ENCODE data around the gene HSD3B7. TPM values are rescaled to one million over a fixed set of nuclear protein-coding genes. Genes with fewer than 3 reads are reported as not detected.
"Not testable (repeated sequence)": the region's sequence is repeated elsewhere in the genome, so short reads cannot be mapped to it uniquely, and the experiment has no call there.

Gene HSD3B7
- 16.0 and 17.0 TPM in 2 replicates for total RNA-seq (2014; rRNA removed; shearing (Covaris generic))
- polyA plus RNA-seq (2014; cell fraction: nucleus; rRNA removed), result 31.0 and 35.9 TPM in 2 replicates

- peak; percentile 79 for DNase-seq (ENCODE audit: extremely low read depth, low read depth)
These were observed at the start of gene HSD3B7 for GRCh38 chr16:30984669-30985400. Gene HSD3B7, plus strand, starts transcription at chr16:30985207. Its CDS starts 452 bp downstream, at chr16:30985659.

- no peak for DNase-seq (ENCODE audit: extremely low read depth, low read depth)
These were observed 47.3 kb upstream of the HSD3B7 start for GRCh38 chr16:30937692-30938091.

- DNase-seq (ENCODE audit: extremely low read depth, low read depth), result not testable (repeated sequence)
These were observed 45.4 kb upstream of the HSD3B7 start for GRCh38 chr16:30939571-30939970.

- DNase-seq (ENCODE audit: extremely low read depth, low read depth), result peak; percentile 78
These were observed 43.2 kb upstream of the HSD3B7 start for GRCh38 chr16:30941600-30942425.

- no peak for DNase-seq (ENCODE audit: extremely low read depth, low read depth)
These were observed 42.6 kb upstream of the HSD3B7 start for GRCh38 chr16:30942426-30942806.

DNA sequence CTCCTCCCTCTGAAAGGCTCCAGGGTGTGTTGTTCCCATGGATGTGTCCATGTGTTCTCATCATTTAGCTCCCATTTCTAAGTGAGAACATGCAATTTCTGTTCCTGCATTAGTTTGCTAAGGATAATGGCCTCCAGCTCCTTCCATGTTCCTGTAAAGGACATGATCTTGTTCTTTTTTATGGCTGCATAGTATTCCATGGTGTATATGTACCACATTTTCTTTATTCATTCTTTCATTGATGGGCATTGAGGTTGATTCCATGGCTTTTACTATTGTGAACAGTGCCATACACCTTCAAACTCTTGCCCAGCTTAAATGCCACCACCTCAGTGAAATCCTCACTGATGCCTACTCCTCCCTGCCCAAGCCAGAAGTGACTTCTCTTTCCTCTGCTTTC, 40.7 kb upstream of the HSD3B7 start:
- DNase-seq (ENCODE audit: extremely low read depth, low read depth), result no peak

DNA sequence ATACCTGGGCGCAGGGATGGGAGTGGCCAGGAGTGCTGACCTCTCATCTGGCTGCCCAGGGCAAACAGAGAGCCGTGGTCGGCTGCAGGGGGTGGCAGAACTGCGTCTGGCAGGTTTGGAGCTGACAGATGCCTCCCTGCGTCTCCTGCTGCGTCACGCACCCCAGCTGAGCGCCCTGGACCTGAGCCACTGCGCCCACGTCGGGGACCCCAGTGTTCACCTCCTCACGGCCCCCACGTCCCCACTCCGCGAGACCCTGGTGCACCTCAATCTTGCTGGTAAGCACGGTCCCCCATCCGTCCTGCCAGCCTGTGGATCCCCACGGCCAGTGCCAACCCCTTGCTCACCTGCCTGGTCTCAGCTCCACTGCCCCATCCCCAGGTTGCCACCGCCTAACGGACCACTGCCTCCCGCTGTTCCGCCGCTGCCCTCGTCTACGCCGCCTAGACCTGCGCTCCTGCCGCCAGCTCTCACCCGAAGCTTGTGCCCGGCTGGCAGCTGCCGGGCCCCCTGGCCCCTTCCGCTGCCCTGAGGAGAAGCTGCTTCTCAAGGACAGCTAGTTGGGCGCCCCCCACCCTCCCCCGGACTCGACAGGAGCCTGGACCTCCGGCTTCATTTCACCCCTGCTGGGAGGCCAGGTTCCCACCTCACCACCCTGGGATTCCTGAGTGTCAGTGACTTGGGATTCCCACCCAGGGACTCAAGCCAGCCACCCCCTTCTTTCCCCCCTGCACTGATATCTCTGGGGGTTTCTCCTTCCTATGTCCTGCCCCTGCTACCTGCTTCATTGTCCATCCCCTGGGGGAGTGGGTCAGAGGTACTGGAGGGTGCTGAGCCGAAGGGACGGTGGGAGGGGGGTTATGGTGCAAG, 38.1 kb upstream of the HSD3B7 start:
- no peak for DNase-seq (ENCODE audit: extremely low read depth, low read depth)

GRCh38 chr16:30947541-30947858, 37.5 kb upstream of the HSD3B7 start:
- DNase-seq (ENCODE audit: extremely low read depth, low read depth), result no peak

- DNase-seq (ENCODE audit: extremely low read depth, low read depth), result peak; percentile 85
These were observed 36.9 kb upstream of the HSD3B7 start for GRCh38 chr16:30947859-30948666.

DNA sequence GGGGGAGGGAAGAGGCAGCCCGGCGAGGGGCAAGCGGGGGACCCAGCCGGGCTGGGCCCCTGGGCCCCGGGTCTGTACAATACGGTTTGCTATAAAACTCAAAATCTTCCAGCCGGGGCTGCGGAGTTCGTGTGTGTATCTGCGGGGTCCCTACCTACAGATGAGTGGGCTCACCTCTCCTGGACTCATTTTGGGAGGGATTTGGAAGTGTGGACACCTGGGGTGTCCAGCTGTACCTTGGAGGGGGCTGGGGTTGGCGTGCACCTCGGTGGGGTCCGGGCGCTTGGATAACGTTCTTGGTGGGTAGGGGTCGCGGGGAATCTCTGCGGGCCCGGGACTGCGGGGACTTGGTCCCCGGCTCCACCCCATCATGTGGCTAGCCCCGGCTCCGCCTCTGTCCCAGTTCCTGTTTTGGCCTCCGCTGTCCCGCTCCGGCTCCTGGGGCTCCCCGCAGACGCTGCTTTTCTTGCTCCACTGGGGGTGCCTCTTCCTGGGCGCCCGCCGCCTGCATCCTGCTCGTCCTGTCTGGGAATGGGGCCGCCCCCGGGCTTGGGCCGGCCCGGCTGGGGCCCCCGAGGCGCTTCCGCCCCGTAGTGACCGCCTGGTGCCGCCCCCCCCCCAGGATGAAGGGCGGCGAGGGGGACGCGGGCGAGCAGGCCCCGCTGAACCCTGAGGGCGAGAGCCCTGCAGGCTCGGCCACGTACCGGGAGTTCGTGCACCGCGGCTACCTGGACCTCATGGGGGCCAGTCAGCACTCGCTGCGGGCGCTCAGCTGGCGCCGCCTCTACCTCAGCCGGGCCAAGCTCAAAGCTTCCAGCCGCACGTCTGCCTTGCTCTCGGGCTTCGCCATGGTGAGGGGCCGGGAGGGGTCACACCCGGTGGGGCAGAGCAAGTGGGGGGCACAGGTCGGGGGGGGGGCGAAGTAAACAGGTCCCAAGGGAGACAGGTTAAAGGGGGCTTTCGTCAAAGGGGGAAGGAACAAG, 36.0 kb upstream of the HSD3B7 start, which contains the start of gene ORAI3:
Gene ORAI3 (plus strand): TSS at position 402 of the 983 bp plus-strand sequence. CDS start 222 bp downstream, at position 624.
- DNase-seq (ENCODE audit: extremely low read depth, low read depth), result peak; percentile 27

- peak; percentile 65 for DNase-seq (ENCODE audit: extremely low read depth, low read depth)
These were observed 35.1 kb upstream of the HSD3B7 start for GRCh38 chr16:30949650-30950515.

- DNase-seq (ENCODE audit: extremely low read depth, low read depth), result no peak
These were observed 34.4 kb upstream of the HSD3B7 start for GRCh38 chr16:30950516-30951065.

DNA sequence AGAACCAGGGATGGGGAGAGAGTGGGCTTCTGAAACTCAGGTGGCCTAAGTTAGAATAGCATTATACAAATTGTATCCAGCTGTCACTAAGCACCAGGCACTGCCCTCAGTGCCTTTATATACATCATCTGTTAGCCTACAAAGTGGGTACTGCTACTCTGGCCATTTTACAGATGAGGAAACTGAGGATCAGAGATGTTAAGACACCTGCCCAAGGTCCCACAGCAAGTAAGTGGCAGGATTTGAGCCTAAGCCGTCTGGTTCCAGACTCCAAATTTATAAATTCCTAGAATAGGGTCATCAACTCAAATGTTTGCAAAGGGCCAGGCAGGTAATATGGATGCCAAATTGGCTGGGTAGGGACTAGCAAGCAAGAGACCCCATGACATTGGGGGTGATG, 33.8 kb upstream of the HSD3B7 start:
- no peak for DNase-seq (ENCODE audit: extremely low read depth, low read depth)

DNA sequence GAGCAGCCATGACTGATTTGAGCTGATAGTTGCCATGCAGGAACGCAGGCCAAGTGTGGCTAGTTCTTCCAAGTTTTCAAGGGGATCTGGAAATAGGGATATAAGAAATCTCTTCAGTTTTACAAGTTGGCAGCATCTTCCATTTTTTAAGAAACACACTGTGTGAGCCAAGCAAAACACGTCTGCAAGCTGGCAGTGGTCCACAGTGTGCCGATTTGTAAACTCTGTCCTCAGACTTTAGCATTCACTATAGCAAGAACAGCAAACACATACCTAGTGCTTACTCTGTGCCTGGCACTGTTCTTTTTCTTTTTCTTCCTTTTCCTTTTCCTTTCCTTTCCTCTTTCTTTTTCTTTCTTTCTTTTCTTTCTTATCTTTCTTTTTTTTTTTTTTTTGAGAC, 33.3 kb upstream of the HSD3B7 start:
- no peak for DNase-seq (ENCODE audit: extremely low read depth, low read depth)

DNA sequence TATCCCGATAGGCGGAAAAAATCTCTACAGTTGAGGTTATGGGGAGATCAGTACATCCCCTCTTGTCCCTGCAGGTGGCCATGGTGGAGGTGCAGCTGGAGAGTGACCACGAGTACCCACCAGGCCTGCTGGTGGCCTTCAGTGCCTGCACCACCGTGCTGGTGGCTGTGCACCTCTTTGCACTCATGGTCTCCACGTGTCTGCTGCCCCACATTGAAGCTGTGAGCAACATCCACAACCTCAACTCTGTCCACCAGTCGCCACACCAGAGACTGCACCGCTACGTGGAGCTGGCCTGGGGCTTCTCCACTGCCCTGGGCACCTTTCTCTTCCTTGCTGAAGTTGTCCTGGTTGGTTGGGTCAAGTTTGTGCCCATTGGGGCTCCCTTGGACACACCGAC, 31.9 kb upstream of the HSD3B7 start:
- DNase-seq (ENCODE audit: extremely low read depth, low read depth), result no peak

DNA sequence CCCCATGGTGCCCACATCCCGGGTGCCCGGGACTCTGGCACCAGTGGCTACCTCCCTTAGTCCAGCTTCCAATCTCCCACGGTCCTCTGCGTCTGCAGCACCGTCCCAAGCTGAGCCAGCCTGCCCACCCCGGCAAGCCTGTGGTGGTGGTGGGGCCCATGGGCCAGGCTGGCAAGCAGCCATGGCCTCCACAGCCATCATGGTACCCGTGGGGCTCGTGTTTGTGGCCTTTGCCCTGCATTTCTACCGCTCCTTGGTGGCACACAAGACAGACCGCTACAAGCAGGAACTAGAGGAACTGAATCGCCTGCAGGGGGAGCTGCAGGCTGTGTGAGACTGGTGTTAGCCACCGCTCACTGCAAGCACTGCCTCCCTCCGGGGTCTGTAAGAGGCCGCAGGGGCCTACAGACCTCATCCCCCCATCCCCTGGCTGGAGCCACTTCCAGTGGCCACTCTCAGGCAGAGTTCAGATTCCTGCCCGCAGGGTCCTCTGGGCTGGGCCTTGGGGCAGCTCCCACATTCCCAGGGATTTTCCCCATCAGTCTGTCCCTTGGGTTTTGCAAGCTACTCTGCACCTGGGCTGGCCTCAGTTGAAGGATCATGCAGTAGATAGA, 31.4 kb upstream of the HSD3B7 start:
- peak; percentile 74 for DNase-seq (ENCODE audit: extremely low read depth, low read depth)

DNA sequence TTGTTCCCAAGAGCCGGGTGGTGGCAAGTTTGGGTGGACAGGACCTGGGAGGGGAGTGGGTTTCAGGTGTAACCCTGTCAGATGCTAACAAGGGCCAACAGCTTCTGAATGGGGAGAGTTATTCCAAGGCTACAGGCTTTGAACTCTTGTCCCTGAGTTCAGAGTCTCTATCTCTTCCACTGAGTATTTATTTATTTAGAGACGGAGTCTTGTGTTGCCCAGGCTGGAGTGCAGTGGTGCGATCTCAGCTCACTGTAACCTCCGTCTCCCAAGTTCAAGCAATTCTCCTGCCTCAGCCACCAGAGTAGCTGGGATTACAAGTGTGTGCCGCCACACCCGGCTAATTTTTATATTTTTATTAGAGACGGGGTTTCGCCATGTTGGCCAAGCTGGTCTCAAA, 30.0 kb upstream of the HSD3B7 start:
- DNase-seq (ENCODE audit: extremely low read depth, low read depth), result no peak

All from NCI-H460 (cell line).